Esophagus squamous epithelium (tissue), 4 donors: ENCODE data around the gene ALDH18A1.

ENCODE experiments used
- CTCF ChIP-seq, 6 experiments: fragments of 450-650 bp in 4 of 6; fragments of 200-600 bp in 2 of 6; sonication (generic) in 2 of 6; IDR thresholded peaks; one replicate each; pipeline ENCODE4 v1.5.1; 2016 to 2019; ENCODE audit warnings: antibody characterized with exemption in 6 of 6, mild to moderate bottlenecking in 4 of 6, moderate library complexity in 4 of 6
- POLR2A ChIP-seq, 4 donors: fragments of 450-650 bp; IDR thresholded peaks; one replicate each; pipeline ENCODE4 v1.6.1; 2017; ENCODE audit warnings: antibody characterized with exemption in 4 of 4, mild to moderate bottlenecking in 4 of 4, moderate library complexity in 3 of 4

- no peak for TF ChIP-seq CTCF (IDR thresholded peaks at IDR 0.05)
- TF ChIP-seq POLR2A (IDR thresholded peaks at IDR 0.05) = no peak
Measured at GRCh38 chr10:95663496-95663895, 7.0 kb upstream of the ALDH18A1 start.
